MM.1S (cell line): ENCODE data around the gene KLK6.

ENCODE experiments used
- DNase-seq: peaks from one replicate; pipeline ENCODE4 v3.0.0-alpha.2; 2015
- H2AFZ ChIP-seq: fragments of 300-600 bp; sonication (generic); 2 replicates; pipeline ENCODE4 v1.6.0; 2016; ENCODE audit warnings: antibody characterized with exemption, low read length
- H3F3A ChIP-seq: fragments of 300-600 bp; sonication (generic); 2 replicates; pipeline ENCODE4 v1.6.1; 2016; ENCODE audit warnings: mild to moderate bottlenecking, antibody characterized with exemption, low read length, moderate library complexity, mixed read lengths; ENCODE audit not compliant: insufficient read depth
- H3K27ac ChIP-seq: fragments of 300-600 bp; sonication (generic); 2 replicates; pipeline ENCODE4 v1.5.1; 2016; ENCODE audit warnings: mild to moderate bottlenecking, low read length
- H3K27me3 ChIP-seq: fragments of 300-600 bp; sonication (generic); replicated peaks from 2 replicates; pipeline ENCODE4 v1.6.0; 2016; ENCODE audit warnings: low read length; ENCODE audit not compliant: insufficient read depth
- H3K36me3 ChIP-seq: fragments of 300-600 bp; sonication (generic); replicated peaks from 2 replicates; pipeline ENCODE4 v1.6.1; 2016; ENCODE audit warnings: mild to moderate bottlenecking, low read length, mixed read lengths; ENCODE audit not compliant: insufficient read depth
- H3K4me1 ChIP-seq: fragments of 300-600 bp; sonication (generic); 2 replicates; pipeline ENCODE4 v1.6.1; 2016; ENCODE audit warnings: low read length, mixed read lengths
- H3K4me2 ChIP-seq: fragments of 300-600 bp; sonication (generic); 2 replicates; pipeline ENCODE4 v1.6.0; 2016; ENCODE audit warnings: low read depth, low read length
- H3K4me3 ChIP-seq: fragments of 300-600 bp; sonication (generic); 2 replicates; pipeline ENCODE4 v1.5.1; 2016; ENCODE audit warnings: low read length, mixed read lengths
- H3K79me2 ChIP-seq: fragments of 300-600 bp; sonication (generic); 2 replicates; pipeline ENCODE4 v1.6.1; 2016; ENCODE audit warnings: mixed run types, low read length, mixed read lengths
- H3K9ac ChIP-seq: fragments of 300-600 bp; sonication (generic); 2 replicates; pipeline ENCODE4 v1.6.1; 2016; ENCODE audit warnings: low read length, mixed read lengths
- H3K9me2 ChIP-seq: fragments of 300-600 bp; sonication (generic); replicated peaks from 2 replicates; pipeline ENCODE4 v1.6.1; 2016; ENCODE audit warnings: mild to moderate bottlenecking, low read length, mixed read lengths; ENCODE audit not compliant: insufficient read depth
- H3K9me3 ChIP-seq: fragments of 300-600 bp; sonication (generic); replicated peaks from 2 replicates; pipeline ENCODE4 v1.6.1; 2016; ENCODE audit warnings: mild to moderate bottlenecking, low read length, mixed read lengths; ENCODE audit not compliant: insufficient read depth
- H4K20me1 ChIP-seq: fragments of 300-600 bp; sonication (generic); 2 replicates; pipeline ENCODE4 v1.6.1; 2016; ENCODE audit warnings: mild to moderate bottlenecking, low read length, moderate library complexity, mixed read lengths; ENCODE audit not compliant: insufficient read depth
- CTCF ChIP-seq: fragments of 300-600 bp; sonication (generic); IDR thresholded peaks from 2 replicates; pipeline ENCODE4 v1.5.1; 2016; ENCODE audit warnings: antibody characterized with exemption, low read length, mixed read lengths
- EZH2 ChIP-seq: fragments of 300-600 bp; sonication (generic); optimal IDR thresholded peaks from 2 replicates; pipeline ENCODE3; 2017; ENCODE audit warnings: low read depth, mild to moderate bottlenecking, antibody characterized with exemption, low read length, mixed read lengths
- EZH2phosphoT487 ChIP-seq: fragments of 300-600 bp; sonication (generic); IDR thresholded peaks from 2 replicates; pipeline ENCODE4 v1.6.1; 2018; ENCODE audit warnings: antibody characterized with exemption, low read length

The KLK6 gene

DNA sequence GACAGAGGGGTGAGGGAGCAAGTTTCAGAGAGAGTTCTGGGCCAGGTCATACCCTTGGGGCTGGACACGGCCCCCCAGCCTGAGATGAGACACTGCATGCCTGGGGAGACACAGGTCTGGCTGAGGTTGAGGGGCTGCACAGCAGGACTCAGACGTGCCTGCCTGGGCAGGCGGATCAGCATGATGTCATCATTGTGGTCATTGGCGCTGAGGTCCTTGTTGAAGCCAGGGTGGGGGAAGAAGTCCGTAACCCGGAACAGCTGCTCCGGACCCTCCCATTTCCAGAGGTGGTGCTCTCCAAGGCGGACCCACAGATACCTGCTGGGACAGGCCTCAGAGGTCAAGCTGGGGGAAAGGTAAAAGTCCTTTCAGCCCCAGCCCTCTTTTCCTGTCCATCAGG lies 37.0 kb upstream of the KLK6 start:
- Histone ChIP-seq H3K9me3 (no peaks in the 10 kb centered on the region), H3K27ac (no peak overlapping the region), H3K27me3 (peaks cover 9% of the 10 kb centered on the region; the same call in 1 of the 2 replicates), H3K79me2 (no peaks in the 10 kb centered on the region), H2AFZ (no peak overlapping the region), H3K9me2 (no peaks in the 10 kb centered on the region), H3K9ac (no peak overlapping the region), H3F3A (no peaks in the 10 kb centered on the region), H3K36me3 (no peaks in the 10 kb centered on the region), H4K20me1 (no peaks in the 10 kb centered on the region), H3K4me3 (no peak overlapping the region), H3K4me2 (no peak overlapping the region), H3K4me1 (no peaks in the 10 kb centered on the region)
- TF ChIP-seq EZH2phosphoT487 = no peak
- no peak for TF ChIP-seq CTCF
- TF ChIP-seq EZH2 = no peak
- DNase-seq = no peak

DNA sequence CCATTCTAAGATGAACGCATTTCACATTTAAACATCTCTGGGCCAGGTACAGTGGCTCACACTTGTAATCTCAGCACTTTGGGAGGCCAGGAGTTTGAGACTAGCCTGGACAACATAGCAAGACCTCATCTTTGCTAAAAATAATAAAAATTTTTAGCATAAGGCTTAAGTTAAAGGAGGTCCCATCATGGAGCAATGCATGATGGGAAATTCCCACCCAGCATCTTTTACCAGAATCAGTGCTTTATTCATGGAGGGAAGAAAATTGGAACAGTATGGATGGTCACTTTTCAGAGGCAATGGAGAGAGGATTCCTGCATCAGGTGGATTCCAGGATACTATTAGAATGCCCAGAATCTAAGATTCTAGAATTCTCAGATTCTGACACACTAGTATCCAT lies 35.9 kb upstream of the KLK6 start:
- Histone ChIP-seq H3K79me2 (no peaks in the 10 kb centered on the region), H3K36me3 (no peaks in the 10 kb centered on the region), H3K4me2 (no peak overlapping the region), H3K9ac (no peak overlapping the region), H4K20me1 (no peaks in the 10 kb centered on the region), H3K4me1 (no peaks in the 10 kb centered on the region), H3K9me2 (no peaks in the 10 kb centered on the region), H3K27me3 (peaks cover 9% of the 10 kb centered on the region; the same call in 1 of the 2 replicates), H3K4me3 (no peak overlapping the region), H3F3A (no peaks in the 10 kb centered on the region), H3K27ac (no peak overlapping the region), H2AFZ (no peak overlapping the region), H3K9me3 (no peaks in the 10 kb centered on the region)
- TF ChIP-seq EZH2phosphoT487 (no peak), EZH2 (no peak), CTCF (no peak)
- DNase-seq = no peak

GRCh38 chr19:51003316-51003715 lies 33.9 kb upstream of the KLK6 start:
- Histone ChIP-seq H3K9me3 (no peaks in the 10 kb centered on the region; the same call in 1 of the 2 replicates), H3K4me2 (no peak overlapping the region), H3K9ac (no peak overlapping the region), H3K9me2 (no peaks in the 10 kb centered on the region), H3K79me2 (no peaks in the 10 kb centered on the region), H3K27ac (no peak overlapping the region), H3K4me1 (no peaks in the 10 kb centered on the region), H3K4me3 (no peak overlapping the region), H3K36me3 (no peaks in the 10 kb centered on the region), H3K27me3 (peaks cover 9% of the 10 kb centered on the region; the same call in 1 of the 2 replicates), H2AFZ (no peak overlapping the region), H4K20me1 (no peaks in the 10 kb centered on the region), H3F3A (no peaks in the 10 kb centered on the region)
- no peak for TF ChIP-seq EZH2
- no peak for TF ChIP-seq CTCF
- TF ChIP-seq EZH2phosphoT487 = no peak
- DNase-seq = no peak
